K562 (cell line): ENCODE measurements around the gene LRRTM1. TPM values are rescaled to one million over a fixed set of nuclear protein-coding genes. Genes with fewer than 3 reads are reported as not detected.

Experiments used
- ADNP ChIP-seq: fragments of 200-800 bp; sonication (Bioruptor generic); IDR thresholded peaks from 2 replicates; pipeline ENCODE4 v1.6.1; 2016; ENCODE audit warnings: missing genetic modification characterization, missing compliant biosample characterization
- CBFA2T3 ChIP-seq: fragments of 450-650 bp; IDR thresholded peaks from 2 replicates; pipeline ENCODE4 v1.6.1; 2017
- CBFB ChIP-seq: sonication (generic); formaldehyde crosslinking; IDR thresholded peaks from 2 replicates; pipeline ENCODE4 v1.4.0; 2020; ENCODE audit warnings: mild to moderate bottlenecking, missing genetic modification reagents
- DPF2 ChIP-seq: fragments of 450-650 bp; IDR thresholded peaks from 2 replicates; pipeline ENCODE4 v1.6.1; 2016
- ELK1 ChIP-seq: sonication (generic); formaldehyde crosslinking; IDR thresholded peaks from 2 replicates; pipeline ENCODE4 v1.8.1; 2022; ENCODE audit warnings: missing genetic modification reagents
- FIP1L1 ChIP-seq: fragments of 200-400 bp; formaldehyde crosslinking; IDR thresholded peaks from 2 replicates; pipeline ENCODE4 v1.6.1; 2018; ENCODE audit warnings: mild to moderate bottlenecking, low read depth, low read length; ENCODE audit not compliant: poor library complexity, severe bottlenecking
- FOSL1 ChIP-seq: fragments of 200-800 bp; sonication (Bioruptor generic); conservative IDR thresholded peaks from 2 replicates; pipeline ENCODE4 v1.6.1; 2016; ENCODE audit warnings: missing genetic modification characterization, missing compliant biosample characterization
- FOXA3 ChIP-seq, 2 experiments: fragments of 450-650 bp in 1 of 2; sonication (generic) in 1 of 2; formaldehyde crosslinking; IDR thresholded peaks in 1 of 2; conservative IDR thresholded peaks in 1 of 2; 2 replicates each; pipeline versions ENCODE4 v1.4.0 to v1.8.0; 2020 to 2022; ENCODE audit warnings: mild to moderate bottlenecking in 2 of 2, missing genetic modification reagents in 1 of 2
- FOXK1 ChIP-seq: sonication (generic); formaldehyde crosslinking; IDR thresholded peaks from 2 replicates; pipeline ENCODE4 v1.8.0; 2022; ENCODE audit warnings: missing genetic modification reagents, mild to moderate bottlenecking, borderline replicate concordance
- HMBOX1 ChIP-seq: sonication (generic); IDR thresholded peaks from 2 replicates; pipeline ENCODE4 v1.6.1; 2016
- MECOM ChIP-seq: fragments of 250-450 bp; sonication (Bioruptor Pico); IDR thresholded peaks from 2 replicates; pipeline ENCODE4 v1.8.0; 2022; ENCODE audit warnings: inconsistent platforms
- MXI1 ChIP-seq: IDR thresholded peaks from 2 replicates; pipeline ENCODE4 v1.6.1; 2011; ENCODE audit warnings: low read depth, mild to moderate bottlenecking, improper control_type of control experiment, low read length
- ZBTB40 ChIP-seq, 2 experiments: fragments of 450-650 bp in 1 of 2; sonication (generic) in 1 of 2; formaldehyde crosslinking in 1 of 2; IDR thresholded peaks; 2 replicates each; pipeline versions ENCODE4 v1.7.1 to v1.9.0; 2016 to 2022; ENCODE audit warnings: inconsistent platforms in 1 of 2, mild to moderate bottlenecking in 1 of 2, missing genetic modification reagents in 1 of 2
- ZC3H11A ChIP-seq: IDR thresholded peaks from 2 replicates; pipeline ENCODE4 v1.6.1; 2012; ENCODE audit warnings: low read depth, low read length, improper control_type of control experiment
- ZNF277 ChIP-seq: fragments of 250-450 bp; sonication (Bioruptor Pico); IDR thresholded peaks from 2 replicates; pipeline ENCODE4 v1.8.0; 2022; ENCODE audit warnings: inconsistent platforms, mild to moderate bottlenecking, moderate library complexity, borderline replicate concordance
- ZNF586 ChIP-seq: fragments of 450-650 bp; formaldehyde crosslinking; conservative IDR thresholded peaks from 2 replicates; pipeline ENCODE4 v1.4.0; 2020; ENCODE audit warnings: mild to moderate bottlenecking, moderate library complexity
- polyA plus RNA-seq, 8 experiments: library from polyadenylated mRNA; depleted of rRNA in 4 of 8; stranded (reverse) in 5 of 8; unstranded in 3 of 8; fragments of >200 nt; fragmentation: Nextera tagmentation in 2 of 8; fragmentation: Illumina TruSeq in 1 of 8; extraction: Ambion mirVana in 2 of 8; extraction: Trizol in 1 of 8; gene quantifications; 2 replicates each; pipeline versions ENCODE4 v1.2.1 to v1.2.3, GENCODE V29; 2011 to 2014; ENCODE audit warnings: inconsistent platforms in 1 of 8, missing spikeins in 1 of 8
- total RNA-seq, 7 experiments: library from RNA; depleted of rRNA in 6 of 7; stranded (reverse); fragments of >200 nt in 6 of 7; fragmentation: Illumina TruSeq in 2 of 7; extraction: Trizol in 2 of 7; gene quantifications; 2 replicates each; pipeline versions ENCODE4 v1.2.1 to v1.2.3, GENCODE V29; 2011 to 2021; ENCODE audit warnings: low replicate concordance in 1 of 7

Gene LRRTM1
- total and polyA plus RNA-seq, 9 of the 15 experiments (the other 6 are each of a cell fraction or from before 2014, with no cell fraction given) = 0.07 to 0.33 (median 0.11) TPM; not detected in 6

- TF ChIP-seq ADNP (tag) (0 out of 2 replicates have a peak, but pooled peaks have one; percentile 49), HMBOX1 (peak; percentile 94), FOXK1 (CRISPR knock-in tag) (no peak), ZNF586 (no peak), CBFA2T3 (peak; percentile 76), CBFB (no peak), ELK1 (CRISPR knock-in tag) (no peak), FOSL1 (tag) (peak; percentile 99), ZNF277 (CRISPR knock-in tag) (no peak), MECOM (CRISPR knock-in tag) (no peak), FOXA3 (CRISPR knock-in tag; conservative IDR thresholded peaks at IDR 0.05 in 1 of 2, IDR thresholded peaks at IDR 0.05 in 1 of 2) (peak in 1 of 2 experiments; percentile 43; a peak in 1 of 4 replicates), ZBTB40 (IDR thresholded peaks at IDR 0.05) (no peak), ZBTB40 (CRISPR knock-in tag; IDR thresholded peaks at IDR 0.05) (no peak), DPF2 (peak; percentile 86), FIP1L1 (no peak), MXI1 (no peak), ZC3H11A (no peak)
Measured at GRCh38 chr2:80312282-80312839, 7.8 kb upstream of the LRRTM1 start (continued).
